ENCODE results near the gene GABRD. TPM values are rescaled to one million over a fixed set of nuclear protein-coding genes. Genes with fewer than 3 reads are reported as not detected.

Gene GABRD
- total RNA-seq, 6 experiments from 2014 or later: not detected

DNA sequence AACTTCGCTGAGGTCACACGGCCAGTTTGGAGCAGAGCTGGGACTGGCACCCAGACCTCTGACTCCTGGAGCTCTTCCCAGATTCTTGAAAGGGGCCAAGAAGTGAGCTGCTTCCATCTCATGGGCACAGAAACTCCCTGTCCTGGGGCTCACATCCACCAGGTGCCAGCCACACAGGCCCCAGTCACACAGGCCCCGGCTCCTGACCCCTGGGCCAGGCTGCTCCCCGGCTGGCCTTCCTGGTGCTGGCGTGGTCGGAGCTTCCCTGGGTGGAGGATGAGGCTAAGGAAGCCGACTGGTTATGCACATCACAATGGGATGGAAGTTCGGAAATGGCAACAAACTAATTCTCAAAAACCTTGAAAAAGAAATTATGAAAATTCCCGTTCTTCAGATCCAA, 3.0 kb upstream of the GABRD start:
- Mint-ChIP-seq H3K4me1 (ENCODE audit: low read depth) (0 out of 2 replicates have a peak, but pooled peaks cover 5% of the 10 kb centered on the region), H3K4me3 (no peak overlapping the region), H3K27me3 (ENCODE audit: insufficient read depth) (peaks cover 72% of the 10 kb centered on the region), H3K9me3 (no peaks in the 10 kb centered on the region), H3K36me3 (ENCODE audit: low read depth) (no peaks in the 10 kb centered on the region; the same call in 1 of the 2 replicates), H3K27ac (no peak overlapping the region)
- no peak for DNase-seq
- TF ChIP-seq, protein P1, sequence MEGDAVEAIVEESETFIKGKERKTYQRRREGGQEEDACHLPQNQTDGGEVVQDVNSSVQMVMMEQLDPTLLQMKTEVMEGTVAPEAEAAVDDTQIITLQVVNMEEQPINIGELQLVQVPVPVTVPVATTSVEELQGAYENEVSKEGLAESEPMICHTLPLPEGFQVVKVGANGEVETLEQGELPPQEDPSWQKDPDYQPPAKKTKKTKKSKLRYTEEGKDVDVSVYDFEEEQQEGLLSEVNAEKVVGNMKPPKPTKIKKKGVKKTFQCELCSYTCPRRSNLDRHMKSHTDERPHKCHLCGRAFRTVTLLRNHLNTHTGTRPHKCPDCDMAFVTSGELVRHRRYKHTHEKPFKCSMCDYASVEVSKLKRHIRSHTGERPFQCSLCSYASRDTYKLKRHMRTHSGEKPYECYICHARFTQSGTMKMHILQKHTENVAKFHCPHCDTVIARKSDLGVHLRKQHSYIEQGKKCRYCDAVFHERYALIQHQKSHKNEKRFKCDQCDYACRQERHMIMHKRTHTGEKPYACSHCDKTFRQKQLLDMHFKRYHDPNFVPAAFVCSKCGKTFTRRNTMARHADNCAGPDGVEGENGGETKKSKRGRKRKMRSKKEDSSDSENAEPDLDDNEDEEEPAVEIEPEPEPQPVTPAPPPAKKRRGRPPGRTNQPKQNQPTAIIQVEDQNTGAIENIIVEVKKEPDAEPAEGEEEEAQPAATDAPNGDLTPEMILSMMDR (IDR thresholded peaks at IDR 0.05): no peak

DNA sequence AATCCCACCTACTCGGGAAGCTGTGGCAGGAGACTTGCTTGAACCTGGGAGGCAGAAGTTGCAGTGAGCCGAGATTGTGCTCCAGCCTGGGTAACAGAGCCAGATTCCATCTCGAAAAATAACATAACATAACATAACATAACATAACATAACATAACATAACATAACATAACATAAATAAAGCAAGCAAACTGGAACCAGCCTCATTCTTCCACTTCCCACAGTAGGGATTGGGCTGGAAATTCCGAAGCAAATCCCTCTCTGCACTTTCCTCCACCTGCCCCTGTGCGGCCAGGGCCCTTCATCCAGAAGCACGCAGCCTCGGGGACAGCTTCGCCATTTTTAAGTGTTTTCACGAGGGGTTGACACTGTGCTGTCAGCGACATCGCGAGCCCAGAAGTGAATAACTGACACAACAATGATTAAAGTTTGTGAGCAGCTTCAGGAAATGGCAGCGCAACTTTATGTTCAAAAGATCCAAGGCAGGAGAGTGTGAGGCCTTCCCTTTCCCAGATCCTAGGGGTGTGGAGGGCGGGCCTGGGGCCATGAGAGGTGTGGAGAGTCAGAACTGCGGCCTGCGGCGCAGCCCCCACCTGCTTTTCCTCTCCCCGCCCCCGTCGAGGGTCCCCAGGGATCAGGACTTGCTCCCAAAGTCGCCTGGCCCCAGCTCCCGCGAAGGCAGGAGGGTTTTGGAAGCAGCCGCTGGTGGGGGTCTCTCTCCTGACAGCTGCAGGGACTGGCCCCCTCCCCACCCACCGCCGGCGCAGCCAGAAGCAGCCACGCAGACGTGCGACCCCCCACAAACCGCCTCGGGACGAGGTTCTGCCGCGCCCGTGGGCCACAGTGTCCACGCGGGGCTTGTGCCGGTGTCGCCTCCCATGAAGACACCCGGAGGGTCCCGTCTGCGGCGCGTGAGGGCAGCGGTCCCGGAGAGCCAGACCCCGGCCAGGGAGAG, 651 bp upstream of the GABRD start:
- 0 out of 2 replicates have a peak, but pooled peaks cover 5% of the 10 kb centered on the region for H3K4me1 Mint-ChIP-seq (ENCODE audit: low read depth)
- H3K9me3 Mint-ChIP-seq: no peaks in the 10 kb centered on the region
- H3K27ac Mint-ChIP-seq: no peak overlapping the region
- H3K36me3 Mint-ChIP-seq (ENCODE audit: low read depth): no peaks in the 10 kb centered on the region; the same call in 1 of the 2 replicates
- no peak for DNase-seq
- peaks cover 76% of the 10 kb centered on the region for H3K27me3 Mint-ChIP-seq (ENCODE audit: insufficient read depth)
- TF ChIP-seq, protein P1 (IDR thresholded peaks at IDR 0.05): no peak
- no peak overlapping the region for H3K4me3 Mint-ChIP-seq

DNA sequence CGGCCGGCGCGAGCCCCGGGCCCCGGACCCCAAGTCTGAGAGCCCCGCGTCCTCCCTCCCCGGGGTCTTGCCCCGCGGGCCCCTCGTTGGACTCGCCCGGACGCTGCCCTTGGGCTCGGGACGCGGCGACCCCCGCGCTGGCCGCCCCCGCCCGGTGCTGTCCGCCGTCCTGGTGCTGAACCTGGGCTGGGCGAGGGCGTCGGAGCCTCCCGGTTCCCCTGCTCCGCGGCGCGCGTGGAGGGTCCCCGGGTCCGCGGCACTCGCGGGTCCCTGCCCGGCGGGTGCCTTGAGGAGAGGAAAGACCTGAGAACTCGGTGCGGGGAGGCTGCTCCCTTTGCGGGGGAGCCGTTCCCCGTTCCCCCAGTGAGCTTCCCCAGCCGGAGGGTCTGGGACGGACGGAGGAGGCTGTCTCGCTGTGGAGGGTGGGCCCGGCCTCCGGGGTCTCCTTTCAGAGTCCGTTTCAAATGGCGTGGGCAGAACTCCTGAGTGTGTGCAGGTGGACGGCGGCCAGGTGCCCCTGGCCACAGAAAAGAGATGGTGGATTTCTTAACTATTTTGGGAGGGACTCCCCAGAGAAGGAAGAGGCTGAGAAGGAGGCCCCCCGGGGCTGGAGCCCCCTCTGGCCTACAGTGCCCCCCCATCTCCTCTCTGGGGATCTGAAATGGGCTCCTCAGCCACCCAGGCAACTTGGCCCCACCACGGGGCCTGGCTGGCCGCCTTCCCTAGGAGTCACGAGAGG, 595 bp downstream of the GABRD start:
- no peaks in the 10 kb centered on the region for H3K9me3 Mint-ChIP-seq
- H3K4me3 Mint-ChIP-seq: no peak overlapping the region
- no peak for DNase-seq
- H3K27ac Mint-ChIP-seq: no peak overlapping the region
- TF ChIP-seq, protein P1 (IDR thresholded peaks at IDR 0.05): no peak
- H3K27me3 Mint-ChIP-seq (ENCODE audit: insufficient read depth): peaks cover 69% of the 10 kb centered on the region
- H3K4me1 Mint-ChIP-seq (ENCODE audit: low read depth): 0 out of 2 replicates have a peak, but pooled peaks cover 5% of the 10 kb centered on the region
- no peaks in the 10 kb centered on the region; the same call in 1 of the 2 replicates for H3K36me3 Mint-ChIP-seq (ENCODE audit: low read depth)

DNA sequence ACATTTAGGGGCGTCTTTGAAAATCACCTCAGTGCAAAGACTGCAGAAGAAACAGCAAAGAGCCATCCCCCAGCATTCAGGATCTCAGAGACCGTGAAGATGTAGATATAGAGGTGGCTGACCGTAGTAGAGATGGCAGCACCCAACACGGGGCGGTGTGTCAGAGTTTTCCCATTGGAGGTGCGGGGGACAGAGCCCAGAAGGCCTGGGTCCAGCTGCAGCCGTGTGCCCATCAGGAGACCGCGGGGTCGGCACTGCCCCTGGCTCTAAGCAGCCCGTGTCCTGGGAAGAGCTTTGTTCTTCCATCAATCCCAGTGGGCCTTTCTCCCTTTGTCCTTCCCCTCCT, 1.1 kb downstream of the GABRD start:
- H3K9me3 Mint-ChIP-seq: no peaks in the 10 kb centered on the region
- peaks cover 64% of the 10 kb centered on the region for H3K27me3 Mint-ChIP-seq (ENCODE audit: insufficient read depth)
- H3K4me1 Mint-ChIP-seq (ENCODE audit: low read depth): 0 out of 2 replicates have a peak, but pooled peaks cover 5% of the 10 kb centered on the region
- TF ChIP-seq, protein P1 (IDR thresholded peaks at IDR 0.05): no peak
- H3K4me3 Mint-ChIP-seq: no peak overlapping the region
- DNase-seq: no peak
- H3K36me3 Mint-ChIP-seq (ENCODE audit: low read depth): no peaks in the 10 kb centered on the region; the same call in 1 of the 2 replicates
- H3K27ac Mint-ChIP-seq: no peak overlapping the region

DNA sequence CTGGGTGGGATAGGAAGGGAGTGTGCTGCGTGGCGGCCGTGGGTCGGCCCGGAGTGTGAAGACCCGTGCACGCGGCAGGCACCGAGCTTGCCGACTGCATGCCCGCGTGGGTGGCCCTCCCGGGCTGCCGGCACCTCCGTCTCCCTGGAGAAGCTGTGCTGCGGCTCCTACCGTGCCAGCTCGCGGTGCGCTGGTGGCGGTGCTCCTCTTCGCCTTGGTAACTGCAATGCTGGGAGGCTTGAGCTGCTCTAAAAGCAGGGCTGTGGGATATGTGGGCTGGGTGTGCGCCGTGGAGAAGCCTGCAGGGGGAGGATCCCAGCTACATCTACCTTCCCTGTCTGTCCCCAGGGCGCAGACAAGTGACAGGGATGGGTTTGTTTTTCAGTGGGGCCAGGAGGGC, 2.4 kb downstream of the GABRD start:
- H3K36me3 Mint-ChIP-seq (ENCODE audit: low read depth): no peaks in the 10 kb centered on the region; the same call in 1 of the 2 replicates
- no peaks in the 10 kb centered on the region for H3K9me3 Mint-ChIP-seq
- no peak overlapping the region for H3K27ac Mint-ChIP-seq
- H3K4me1 Mint-ChIP-seq (ENCODE audit: low read depth): 0 out of 2 replicates have a peak, but pooled peaks cover 5% of the 10 kb centered on the region
- peaks cover 57% of the 10 kb centered on the region for H3K27me3 Mint-ChIP-seq (ENCODE audit: insufficient read depth)
- no peak overlapping the region for H3K4me3 Mint-ChIP-seq
- no peak for DNase-seq
- TF ChIP-seq, protein P1 (IDR thresholded peaks at IDR 0.05): no peak
